Effector memory CD8-positive, alpha-beta T cell (primary cell): ENCODE measurements around the gene MAPK8.
"Not testable (repeated sequence)": the region's sequence is repeated elsewhere in the genome, so short reads cannot be mapped to it uniquely, and the experiment has no call there.

Experiments used
- ATAC-seq: fragments of 150-1000 bp; cut with Tn5 transposase; replicated peaks from 2 replicates; pipeline ENCODE4 v1.10.0; 2021; ENCODE audit warnings: mild to moderate bottlenecking, moderate library complexity
- DNase-seq, 3 experiments: peaks; one replicate each; pipeline ENCODE4 v3.0.0; 2021
- H3K27ac Mint-ChIP-seq, 2 donors: one replicate each; pipeline ENCODE4 v1.8.0; 2022; ENCODE audit warnings: mild to moderate bottlenecking in 2 of 2, mixed read lengths in 2 of 2, moderate library complexity in 2 of 2
- H3K27me3 Mint-ChIP-seq, 2 donors: one replicate each; pipeline ENCODE4 v1.8.0; 2022; ENCODE audit warnings: mixed read lengths in 2 of 2
- H3K36me3 Mint-ChIP-seq: one replicate; pipeline ENCODE4 v1.8.0; 2022; ENCODE audit warnings: mild to moderate bottlenecking, moderate library complexity, mixed read lengths; ENCODE audit not compliant: insufficient read depth
- H3K4me1 Mint-ChIP-seq, 2 donors: one replicate each; pipeline ENCODE4 v1.8.0; 2022; ENCODE audit warnings: low read depth in 2 of 2, mixed read lengths in 2 of 2
- H3K4me3 Mint-ChIP-seq, 2 donors: one replicate each; pipeline ENCODE4 v1.8.0; 2022; ENCODE audit warnings: mild to moderate bottlenecking in 2 of 2, mixed read lengths in 2 of 2, moderate library complexity in 2 of 2
- H3K9me3 Mint-ChIP-seq, 2 donors: one replicate each; pipeline ENCODE4 v1.8.0; 2022; ENCODE audit warnings: mixed read lengths in 2 of 2
- total RNA-seq, 9 experiments: gene quantifications; one replicate each; lab custom pipeline; 2026; lab: John Stamatoyannopoulos, UW

Gene MAPK8
- total RNA-seq: 35.2 to 72.1 (median 60.6) reads per million in 9 experiments

DNA sequence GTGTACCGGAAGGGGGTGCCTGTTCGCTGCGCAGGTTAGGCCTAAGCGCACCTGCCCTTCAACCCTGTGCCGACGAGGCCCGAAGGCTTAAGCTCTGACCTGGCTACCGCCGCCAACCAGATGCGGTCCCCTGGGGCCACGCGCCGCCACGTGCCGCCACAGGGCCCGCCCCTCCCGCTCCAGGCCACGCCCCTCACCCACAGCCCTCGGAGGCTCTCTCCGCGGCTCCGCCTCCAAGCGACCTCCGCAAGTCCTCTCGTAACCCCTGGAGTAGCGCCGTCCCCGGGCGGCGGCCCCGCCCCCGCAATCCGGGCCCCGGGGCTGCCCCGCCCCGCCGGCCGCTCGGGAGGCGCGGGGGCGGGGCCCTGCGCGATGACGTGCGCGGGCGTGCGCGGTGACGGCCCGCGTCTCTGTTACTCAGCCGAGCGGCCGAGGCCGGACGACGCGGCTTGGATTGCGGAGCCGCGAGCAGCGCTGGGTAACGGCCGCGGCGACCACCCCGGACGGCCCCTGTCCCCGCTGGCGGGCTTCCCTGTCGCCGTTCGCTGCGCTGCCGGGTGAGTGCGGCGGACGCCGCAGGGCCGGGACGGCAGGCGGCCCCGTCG is at the start of gene MAPK8:
MAPK8 (plus strand) TSS at position 413 of the 605 bp plus-strand sequence. CDS start 94,984 bp downstream, outside the sequence.
- peak; percentile 91 to 94 (median 94) for DNase-seq
- H3K4me1 Mint-ChIP-seq: peaks cover 11 to 23% of the 10 kb centered on the region in 2 donors
- no peaks in the 10 kb centered on the region for H3K27me3 Mint-ChIP-seq
- peak within 1 kb of the TSS; percentile 80 to 82 for H3K4me3 Mint-ChIP-seq
- ATAC-seq: peak; percentile 84
- H3K27ac Mint-ChIP-seq: peak within 1 kb of the TSS; percentile 56 to 83
- no peaks in the 10 kb centered on the region for H3K9me3 Mint-ChIP-seq
- no peaks in the 10 kb centered on the region for H3K36me3 Mint-ChIP-seq

DNA sequence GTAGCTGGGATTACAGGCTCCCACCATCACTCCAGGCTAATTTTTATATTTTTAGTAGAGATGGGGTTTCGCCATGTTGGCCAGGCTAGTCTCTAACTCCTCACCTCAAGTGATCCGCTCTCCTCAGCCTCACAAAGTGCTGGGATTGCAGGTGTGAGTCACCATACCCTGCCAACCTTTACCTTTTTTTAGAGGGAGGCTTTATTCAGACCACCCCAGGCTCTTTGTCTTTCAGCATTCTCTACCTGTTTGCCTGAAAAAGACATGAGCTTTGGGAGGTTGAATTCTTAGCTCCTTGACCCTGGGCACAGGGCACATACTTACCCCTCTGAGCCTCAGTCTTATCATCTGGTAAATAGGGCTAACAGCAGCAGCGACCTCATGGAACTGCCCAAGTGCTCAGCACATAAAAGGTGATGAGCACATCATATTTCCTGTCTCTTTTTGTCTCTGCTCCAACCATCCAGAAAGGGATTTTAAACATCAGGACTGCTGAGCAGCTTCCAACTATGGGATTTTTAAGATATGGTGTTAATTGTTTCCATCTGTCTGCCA is 49.0 kb upstream of the MAPK8 start:
- Mint-ChIP-seq H3K36me3 (no peaks in the 10 kb centered on the region), H3K9me3 (no peaks in the 10 kb centered on the region), H3K4me3 (no peak overlapping the region), H3K27me3 (peaks cover 37 to 47% of the 10 kb centered on the region in 2 donors), H3K27ac (no peak overlapping the region), H3K4me1 (no peaks in the 10 kb centered on the region)
- DNase-seq (no peak), ATAC-seq (no peak)

DNA sequence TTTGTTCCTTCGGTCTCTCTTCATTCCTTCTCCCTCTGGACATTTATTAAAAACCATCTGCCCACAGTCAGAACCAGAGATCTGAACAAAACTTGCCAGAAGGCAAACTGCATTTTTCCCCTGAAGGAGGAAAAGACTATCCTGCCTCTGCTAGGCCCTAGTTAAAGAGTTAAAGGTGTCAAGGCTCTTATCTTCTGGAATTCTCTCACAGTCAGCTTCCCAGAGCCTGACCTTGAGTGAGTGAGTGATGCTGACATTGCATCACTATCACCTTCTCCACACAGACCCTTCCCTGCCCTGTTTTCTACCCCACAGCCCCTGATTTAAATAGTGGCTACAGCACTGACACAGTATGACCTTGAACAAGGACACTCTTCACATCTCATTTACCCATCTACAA is 48.4 kb upstream of the MAPK8 start:
- DNase-seq (no peak), ATAC-seq (no peak)
- no peaks in the 10 kb centered on the region for H3K36me3 Mint-ChIP-seq
- H3K27me3 Mint-ChIP-seq: peaks cover 39 to 47% of the 10 kb centered on the region in 2 donors
- H3K4me3 Mint-ChIP-seq: no peak overlapping the region
- no peaks in the 10 kb centered on the region for H3K4me1 Mint-ChIP-seq
- no peak overlapping the region for H3K27ac Mint-ChIP-seq
- no peaks in the 10 kb centered on the region for H3K9me3 Mint-ChIP-seq

DNA sequence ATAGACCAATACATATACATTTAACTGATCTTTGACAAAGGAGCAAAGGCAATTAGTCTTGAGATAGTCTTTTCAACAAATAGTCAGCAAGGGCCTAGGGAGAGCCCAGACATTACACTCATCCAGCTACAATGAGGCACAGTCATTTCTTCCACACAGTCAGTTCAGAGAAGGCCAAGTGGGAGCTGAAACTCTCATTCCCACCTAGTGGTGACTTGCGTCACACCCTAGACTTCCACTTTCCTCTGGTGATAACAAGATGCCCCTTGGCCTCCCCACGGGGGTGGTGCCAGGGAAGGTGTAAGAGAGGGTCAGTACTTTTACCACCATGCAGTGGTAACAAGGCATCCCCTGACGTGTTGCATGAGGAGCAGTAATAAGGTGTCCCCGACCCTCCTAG is 39.9 kb upstream of the MAPK8 start:
- no peak for ATAC-seq
- no peak for DNase-seq
- no peak overlapping the region for H3K4me3 Mint-ChIP-seq
- H3K4me1 Mint-ChIP-seq: no peaks in the 10 kb centered on the region
- H3K27ac Mint-ChIP-seq: no peak overlapping the region
- H3K36me3 Mint-ChIP-seq: no peaks in the 10 kb centered on the region
- peaks cover 0 to 2% of the 10 kb centered on the region in 2 donors for H3K9me3 Mint-ChIP-seq
- peaks cover 29 to 32% of the 10 kb centered on the region in 2 donors for H3K27me3 Mint-ChIP-seq

DNA sequence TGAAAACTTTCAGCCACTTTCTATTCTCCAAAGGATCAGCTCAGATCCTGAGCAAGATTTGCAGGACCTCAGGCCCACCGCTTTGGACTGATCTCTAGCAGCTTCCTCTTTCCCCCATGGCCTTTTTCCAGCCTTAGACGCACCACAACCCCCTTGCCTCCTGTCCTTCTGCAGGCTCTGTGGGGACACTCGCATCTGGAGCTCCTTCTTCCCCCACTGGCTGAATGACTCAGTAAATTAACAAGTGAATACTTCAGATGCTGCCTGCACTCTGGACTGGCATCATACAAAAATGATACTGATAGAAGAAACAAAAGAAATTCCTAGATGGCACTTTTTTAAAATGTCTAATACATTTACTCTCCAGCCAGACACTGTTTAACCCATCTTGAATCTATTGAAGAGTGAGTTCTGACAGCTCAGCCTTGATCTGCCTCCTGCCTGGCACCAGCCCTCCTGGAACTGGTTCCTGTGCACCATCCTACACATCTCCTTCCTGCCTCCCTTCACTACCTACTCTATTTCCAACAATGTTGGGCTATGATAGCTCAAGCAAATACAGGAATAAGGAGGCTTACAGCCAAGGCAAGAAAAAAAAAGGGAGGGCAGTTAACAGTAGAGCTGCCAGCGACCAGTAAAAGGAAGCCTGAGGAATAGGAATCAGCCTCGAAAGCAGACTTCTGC is 35.3 kb upstream of the MAPK8 start:
- no peaks in the 10 kb centered on the region for H3K4me1 Mint-ChIP-seq
- ATAC-seq: no peak
- H3K9me3 Mint-ChIP-seq: no peaks in the 10 kb centered on the region
- peaks cover 23 to 34% of the 10 kb centered on the region in 2 donors for H3K27me3 Mint-ChIP-seq
- no peak for DNase-seq
- no peak overlapping the region for H3K27ac Mint-ChIP-seq
- H3K4me3 Mint-ChIP-seq: no peak overlapping the region
- no peaks in the 10 kb centered on the region for H3K36me3 Mint-ChIP-seq

DNA sequence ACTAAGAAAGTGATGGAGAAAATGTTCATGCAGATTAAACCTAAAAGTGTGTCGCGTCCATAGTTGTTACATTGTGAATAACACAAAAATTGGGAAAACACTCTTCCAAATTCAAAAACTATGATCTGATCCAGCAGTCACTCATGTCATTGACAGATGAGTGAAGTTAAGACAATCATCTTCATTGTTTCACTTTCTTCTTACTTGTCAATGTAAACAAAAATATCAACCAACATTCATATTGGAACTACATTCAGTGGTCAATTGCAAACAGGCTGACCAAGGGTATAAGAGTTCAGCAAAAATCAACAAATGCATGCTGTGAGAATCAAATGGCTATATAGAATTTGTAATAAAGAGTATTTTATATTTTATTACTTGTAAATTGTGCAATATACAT is 33.8 kb upstream of the MAPK8 start:
- peaks cover 13 to 25% of the 10 kb centered on the region in 2 donors for H3K27me3 Mint-ChIP-seq
- DNase-seq (no peak), ATAC-seq (no peak)
- H3K9me3 Mint-ChIP-seq: no peaks in the 10 kb centered on the region
- H3K4me3 Mint-ChIP-seq: no peak overlapping the region
- no peaks in the 10 kb centered on the region for H3K36me3 Mint-ChIP-seq
- H3K27ac Mint-ChIP-seq: no peak overlapping the region
- H3K4me1 Mint-ChIP-seq: no peaks in the 10 kb centered on the region

DNA sequence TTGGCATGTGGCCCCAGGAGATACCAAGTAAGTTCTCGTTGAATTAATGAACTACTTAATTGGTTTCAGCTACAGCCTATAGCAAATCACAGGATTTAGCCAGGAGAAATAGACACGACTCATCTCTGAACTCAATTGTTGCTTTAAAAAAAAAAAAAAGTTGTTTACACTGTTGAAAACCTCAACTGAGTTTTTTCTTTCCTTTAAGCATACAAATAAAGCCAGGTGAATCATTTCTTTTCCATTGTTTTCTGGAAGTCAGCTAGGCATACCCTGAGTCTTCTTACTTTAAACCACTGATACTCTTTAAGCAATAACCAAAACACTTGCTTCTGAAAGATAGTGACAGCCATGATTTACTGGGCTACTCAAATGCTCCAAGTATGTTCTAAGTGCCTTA is 32.7 kb upstream of the MAPK8 start:
- no peak overlapping the region for H3K4me3 Mint-ChIP-seq
- H3K36me3 Mint-ChIP-seq: no peaks in the 10 kb centered on the region
- no peaks in the 10 kb centered on the region for H3K9me3 Mint-ChIP-seq
- H3K27me3 Mint-ChIP-seq: peaks cover 22 to 35% of the 10 kb centered on the region in 2 donors
- H3K27ac Mint-ChIP-seq: no peak overlapping the region
- no peaks in the 10 kb centered on the region for H3K4me1 Mint-ChIP-seq
- DNase-seq (no peak), ATAC-seq (no peak)

DNA sequence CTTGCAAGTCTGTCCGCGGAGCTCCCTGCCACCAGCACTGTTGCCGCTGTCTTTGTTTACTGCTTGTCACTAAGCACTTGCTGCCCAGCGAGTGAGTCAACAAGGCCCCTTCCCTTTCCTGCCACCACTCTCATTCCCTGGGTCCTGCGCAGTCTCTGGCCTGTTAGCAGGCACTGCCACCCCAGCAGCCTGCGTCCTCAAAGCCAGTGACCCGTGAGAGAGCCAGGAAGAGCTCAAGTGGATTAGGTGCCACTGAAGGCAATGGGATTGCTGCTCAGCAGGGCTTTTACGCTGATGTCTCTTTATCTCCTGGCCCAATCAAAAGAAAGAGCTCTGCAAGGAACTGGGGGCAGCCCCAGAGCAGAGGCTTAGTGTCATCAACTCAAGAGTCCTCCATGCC is 31.8 kb upstream of the MAPK8 start, which contains the start of gene FRMPD2:
FRMPD2 (minus strand) TSS at position 61 of the 400 bp plus-strand sequence. CDS start 129 bp downstream, outside the sequence.
- no peaks in the 10 kb centered on the region for H3K36me3 Mint-ChIP-seq
- ATAC-seq (no peak), DNase-seq (no peak)
- no peak within 1 kb of the TSS for H3K4me3 Mint-ChIP-seq
- H3K9me3 Mint-ChIP-seq: no peaks in the 10 kb centered on the region
- peaks cover 25 to 43% of the 10 kb centered on the region in 2 donors for H3K27me3 Mint-ChIP-seq
- no peaks in the 10 kb centered on the region for H3K4me1 Mint-ChIP-seq
- H3K27ac Mint-ChIP-seq: no peak within 1 kb of the TSS

DNA sequence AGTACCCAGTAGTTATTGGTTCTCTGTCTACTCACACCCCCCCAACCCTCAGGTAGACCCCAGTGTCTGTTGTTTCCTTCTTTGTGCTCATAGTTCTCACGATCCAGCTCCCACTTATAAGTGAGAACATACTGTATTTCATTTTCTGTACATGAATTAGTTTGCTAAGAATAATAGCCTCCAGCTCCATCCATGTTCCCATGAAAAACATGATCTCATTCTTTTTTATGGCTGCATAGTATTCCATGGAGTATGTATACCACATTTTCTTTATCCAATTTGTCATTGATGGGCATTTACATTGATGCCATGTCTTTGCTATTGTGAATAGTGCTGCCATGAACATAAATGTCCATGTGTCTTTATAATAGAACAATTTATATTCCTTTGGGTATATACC is 29.4 kb upstream of the MAPK8 start:
- H3K9me3 Mint-ChIP-seq: peaks cover 3 to 6% of the 10 kb centered on the region in 2 donors
- no peak overlapping the region for H3K4me3 Mint-ChIP-seq
- H3K27ac Mint-ChIP-seq: no peak overlapping the region
- H3K36me3 Mint-ChIP-seq: no peaks in the 10 kb centered on the region
- peaks cover 32 to 48% of the 10 kb centered on the region in 2 donors for H3K27me3 Mint-ChIP-seq
- H3K4me1 Mint-ChIP-seq: no peaks in the 10 kb centered on the region
- ATAC-seq (no peak), DNase-seq (no peak)

DNA sequence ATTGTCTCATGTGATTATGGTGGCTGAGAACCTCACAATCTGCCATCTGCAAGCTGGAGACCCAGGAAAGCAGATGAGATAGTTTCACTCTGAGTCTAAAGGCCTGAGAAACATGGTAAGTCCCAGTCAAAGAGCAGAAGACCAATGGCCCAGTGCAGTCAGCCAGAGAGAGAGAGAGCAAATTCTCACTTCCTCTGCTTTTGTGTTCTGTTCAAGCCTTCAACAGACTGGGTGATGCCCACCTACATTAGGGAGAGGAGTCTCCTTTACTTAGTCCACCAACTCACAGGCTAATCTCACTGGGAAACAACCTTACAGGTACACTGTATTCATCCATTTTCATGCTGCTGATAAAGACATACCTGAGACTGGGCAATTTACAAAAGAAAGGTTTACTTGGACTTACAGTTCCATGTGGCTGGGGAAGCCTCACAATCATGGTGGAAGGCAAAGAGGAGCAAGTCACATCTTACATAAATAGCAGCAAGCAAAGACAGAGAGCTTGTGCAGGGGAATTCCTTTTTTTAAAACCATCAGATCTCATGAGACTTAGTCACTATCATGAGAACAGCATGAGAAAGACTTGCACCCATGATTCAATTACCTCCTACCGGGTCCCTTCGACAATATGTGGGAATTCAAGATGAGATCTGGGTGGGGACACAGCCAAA is 27.3 kb upstream of the MAPK8 start:
- Mint-ChIP-seq H3K36me3 (no peaks in the 10 kb centered on the region), H3K27me3 (peaks cover 35 to 59% of the 10 kb centered on the region in 2 donors), H3K9me3 (peaks cover 5 to 15% of the 10 kb centered on the region in 2 donors), H3K27ac (no peak overlapping the region), H3K4me1 (no peaks in the 10 kb centered on the region), H3K4me3 (no peak overlapping the region)
- ATAC-seq: no peak
- no peak for DNase-seq

DNA sequence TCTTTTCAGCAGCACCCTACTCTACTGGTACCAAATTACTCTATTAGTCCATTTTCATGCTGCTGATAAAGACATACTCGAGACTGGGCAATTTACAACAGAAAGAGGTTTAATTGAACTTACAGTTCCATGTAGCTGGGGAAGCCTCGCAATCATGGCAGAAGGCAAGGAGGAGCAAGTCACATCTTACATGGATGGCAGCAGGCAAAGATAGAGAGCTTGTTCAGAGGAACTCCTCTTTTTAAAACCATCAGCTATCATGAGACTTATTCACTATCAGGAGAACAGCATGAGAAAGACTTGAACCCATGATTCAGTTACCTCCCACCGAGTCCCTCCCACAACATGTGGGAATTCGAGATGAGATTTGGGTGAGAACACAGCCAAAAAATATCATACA is 24.8 kb upstream of the MAPK8 start:
- peaks cover 56 to 78% of the 10 kb centered on the region in 2 donors for H3K27me3 Mint-ChIP-seq
- DNase-seq, H3K27ac Mint-ChIP-seq, H3K4me3 Mint-ChIP-seq, ATAC-seq, H3K36me3 Mint-ChIP-seq, H3K4me1 Mint-ChIP-seq: not testable (repeated sequence)
- peaks cover 5 to 16% of the 10 kb centered on the region in 2 donors for H3K9me3 Mint-ChIP-seq

DNA sequence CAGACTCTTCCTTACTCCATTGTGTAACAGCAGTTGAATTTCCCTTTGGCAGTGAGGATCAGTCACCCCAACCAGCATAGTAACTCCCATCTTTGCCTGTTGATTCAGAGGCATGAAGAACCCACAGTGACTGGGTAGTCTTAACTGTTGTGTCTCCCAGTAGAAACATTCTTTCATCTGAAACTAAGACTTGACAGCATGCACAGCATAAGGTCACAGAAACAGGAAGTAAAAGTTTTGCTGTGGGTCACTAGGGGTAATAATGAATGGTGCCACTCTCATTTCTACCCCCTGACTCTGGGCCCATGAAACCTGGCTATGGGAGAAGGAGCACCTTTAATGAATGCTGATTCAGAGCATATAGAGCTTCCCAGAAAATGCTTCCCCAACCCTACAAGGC is 23.6 kb upstream of the MAPK8 start:
- H3K36me3 Mint-ChIP-seq: no peaks in the 10 kb centered on the region

DNA sequence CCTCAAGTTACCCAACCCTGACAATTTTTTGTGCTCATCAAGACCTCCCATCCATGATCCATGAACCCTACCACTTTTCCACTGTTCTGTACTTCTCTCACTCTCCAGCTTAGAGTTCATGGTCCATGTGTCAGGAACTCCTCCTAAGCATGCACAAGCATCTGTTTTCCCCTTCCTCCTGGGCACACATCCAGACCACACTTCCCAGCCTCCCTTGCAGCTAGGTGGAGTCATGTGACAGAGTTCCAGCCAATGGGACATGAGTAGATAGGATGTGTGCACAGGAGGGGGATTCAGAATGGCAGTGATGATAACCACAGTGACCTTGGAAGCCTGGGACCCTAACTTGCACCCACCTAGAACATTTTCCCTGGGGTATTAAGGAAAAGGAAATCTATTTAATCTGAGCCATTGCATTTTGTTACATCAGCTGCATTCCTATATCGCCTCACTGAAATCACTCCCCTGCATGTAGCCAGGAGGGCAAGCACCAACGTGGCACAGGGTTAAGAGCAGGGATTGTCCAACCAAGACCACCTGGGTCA is 22.4 kb upstream of the MAPK8 start:
- DNase-seq (no peak), ATAC-seq (no peak)
- H3K27ac Mint-ChIP-seq: no peak overlapping the region
- H3K36me3 Mint-ChIP-seq: no peaks in the 10 kb centered on the region
- H3K9me3 Mint-ChIP-seq: peaks cover 5 to 16% of the 10 kb centered on the region in 2 donors
- H3K27me3 Mint-ChIP-seq: peaks cover 51 to 63% of the 10 kb centered on the region in 2 donors
- peaks cover 0 to 5% of the 10 kb centered on the region in 2 donors for H3K4me1 Mint-ChIP-seq
- no peak overlapping the region for H3K4me3 Mint-ChIP-seq

More for the DNA sequence above, 23.6 kb upstream of the MAPK8 start:
- H3K27ac Mint-ChIP-seq: no peak overlapping the region
- H3K27me3 Mint-ChIP-seq: peaks cover 60 to 74% of the 10 kb centered on the region in 2 donors
- ATAC-seq (no peak), DNase-seq (no peak)
- no peaks in the 10 kb centered on the region for H3K4me1 Mint-ChIP-seq
- H3K9me3 Mint-ChIP-seq: peaks cover 5 to 16% of the 10 kb centered on the region in 2 donors
- no peak overlapping the region for H3K4me3 Mint-ChIP-seq
